Activated gamma-delta T cell treated with Interleukin-2 at 50 U/mL for 16 hours (primary cell): ENCODE data around the gene TRIM2.
A peak's percentile ranks its signal among the peaks of the same experiment; 100 is the strongest.
"Not testable (repeated sequence)": the region's sequence is repeated elsewhere in the genome, so short reads cannot be mapped to it uniquely, and the experiment has no call there.

Experiments used
- DNase-seq: peaks from one replicate; pipeline ENCODE4 v3.0.0-alpha.2; 2020

TRIM2 gene

GRCh38 chr4:153191795-153192363 is 12.4 kb upstream of the TRIM2 start:
- no peak for DNase-seq

- DNase-seq, result no peak
Measured at GRCh38 chr4:153197301-153197700, 6.9 kb upstream of the TRIM2 start.

- no peak for DNase-seq
Measured at GRCh38 chr4:153198719-153199118, 5.5 kb upstream of the TRIM2 start.

GRCh38 chr4:153203746-153204145 is 497 bp upstream of the TRIM2 start:
- not testable (repeated sequence) for DNase-seq

- DNase-seq, result peak; percentile 12
Measured at GRCh38 chr4:153204728-153205648, 745 bp downstream of the TRIM2 start.

GRCh38 chr4:153205757-153206156 is 1.5 kb downstream of the TRIM2 start:
- DNase-seq, result no peak

GRCh38 chr4:153206534-153206933 is 2.3 kb downstream of the TRIM2 start:
- DNase-seq, result no peak

- no peak for DNase-seq
Measured at GRCh38 chr4:153207027-153207426, 2.8 kb downstream of the TRIM2 start.

- DNase-seq, result no peak
Measured at GRCh38 chr4:153207567-153207966, 3.3 kb downstream of the TRIM2 start.

- no peak for DNase-seq
Measured at GRCh38 chr4:153209410-153209809, 5.2 kb downstream of the TRIM2 start.

GRCh38 chr4:153210727-153211126 is 6.5 kb downstream of the TRIM2 start:
- no peak for DNase-seq

GRCh38 chr4:153211986-153212728 is 7.9 kb downstream of the TRIM2 start:
- no peak for DNase-seq

GRCh38 chr4:153212736-153213135 is 8.5 kb downstream of the TRIM2 start:
- DNase-seq, result no peak

- no peak for DNase-seq
Measured at GRCh38 chr4:153215921-153216320, 11.7 kb downstream of the TRIM2 start.

- DNase-seq, result no peak
Measured at GRCh38 chr4:153216546-153216945, 12.3 kb downstream of the TRIM2 start.

- DNase-seq, result no peak
Measured at GRCh38 chr4:153217440-153217839, 13.2 kb downstream of the TRIM2 start.

- DNase-seq, result no peak
Measured at GRCh38 chr4:153218961-153219360, 14.7 kb downstream of the TRIM2 start.

- DNase-seq, result no peak
Measured at GRCh38 chr4:153220682-153221395, 16.6 kb downstream of the TRIM2 start.

GRCh38 chr4:153221783-153222706 is 17.8 kb downstream of the TRIM2 start:
- DNase-seq, result peak; percentile 5

- peak; percentile 6 for DNase-seq
Measured at GRCh38 chr4:153222707-153223426, 18.6 kb downstream of the TRIM2 start.

GRCh38 chr4:153223427-153223801 is 19.2 kb downstream of the TRIM2 start:
- DNase-seq, result no peak
